Measurements from ENCODE around the gene CARF. TPM values are rescaled to one million over a fixed set of nuclear protein-coding genes. Genes with fewer than 3 reads are reported as not detected.
A peak's percentile ranks its signal among the peaks of the same experiment; 100 is the strongest.
"Not testable (repeated sequence)": the region's sequence is repeated elsewhere in the genome, so short reads cannot be mapped to it uniquely, and the experiment has no call there.

Gene CARF
- total and polyA plus RNA-seq, 2 donors (not counting 1 experiment from before 2014, with no cell fraction given), result 11.3 to 27.5 TPM

GRCh38 chr2:202911203-202911511 lies 918 bp upstream of the CARF start:
- ChIA-PET POLR2A (interaction anchor here (1.2 to 2.5 kb wide), 2 partner anchors 14 to 328 kb away, joined by 3 to 10 read pairs; partner anchors contain the start of gene CYP20A1), CTCF (interaction anchor here (0.6 to 3.5 kb wide), 4 partner anchors 41 to 417 kb away, joined by 3 to 15 read pairs (median 8); partner anchors contain the start of genes ABI2, CYP20A1 and ICA1L)
- H3K27ac ChIP-seq (ENCODE audit: low read length in 2 of 2), result peak overlapping the region; percentile 67 to 83
- peak overlapping the region; percentile 52 to 100 (median 97) for H3K4me3 ChIP-seq (ENCODE audit: control extremely low read depth in 1 of 5, extremely low read depth in 1 of 5, insufficient read depth in 1 of 5, low read depth in 2 of 5, low read length in 4 of 5)
- Mint-ChIP-seq H3K27me3 (no peaks in the 10 kb centered on the region), H3K27ac (peak overlapping the region; percentile 99), H3K4me3 (peak overlapping the region; percentile 99), H3K9me3 (ENCODE audit: insufficient read depth) (no peaks in the 10 kb centered on the region), H3K4me1 (peaks cover 24% of the 10 kb centered on the region)
- intact Hi-C loops (cut with micrococcal nuclease), result loop anchor here (1.0 to 10.0 kb wide), 7 partner anchors 40 to 876 kb away; partner anchors contain the start of genes CYP20A1, FAM117B, FZD7 and ICA1L
- H4K20me1 ChIP-seq (ENCODE audit: control insufficient read depth, insufficient read depth, low read length, poor library complexity, severe bottlenecking), result peaks cover 14% of the 10 kb centered on the region
- ATAC-seq (ENCODE audit: low read depth) (no peak), DNase-seq (no peak)
- peak overlapping the region; percentile 91 for H3K9ac ChIP-seq (ENCODE audit: low read length)
- peak overlapping the region; percentile 83 for H3K4me2 ChIP-seq (replicated peaks; ENCODE audit: low read depth, low read length, poor library complexity, severe bottlenecking)
- WGBS (ENCODE audit: insufficient coverage), result 0% methylated on average over 5 of the region's 8 CpGs
- peaks cover 5 to 11% of the 10 kb centered on the region in 2 donors for H3K4me1 ChIP-seq (ENCODE audit: control insufficient read depth in 2 of 2, insufficient read depth in 2 of 2, low read length in 2 of 2)
- peaks cover 0 to 1% of the 10 kb centered on the region in 2 experiments for H3K36me3 ChIP-seq (replicated peaks in 1 of 2; ENCODE audit: control extremely low read depth in 1 of 2, control insufficient read depth in 1 of 2, extremely low read depth in 1 of 2, insufficient read depth in 2 of 2, low read length in 1 of 2)
- H3K79me2 ChIP-seq (ENCODE audit: control insufficient read depth, insufficient read depth, low read length), result peaks cover 33% of the 10 kb centered on the region
- peak overlapping the region; percentile 95 for H2AFZ ChIP-seq (ENCODE audit: insufficient read depth, low read depth, low read length, poor library complexity, severe bottlenecking)
- no peaks in the 10 kb centered on the region for H3K9me3 ChIP-seq (ENCODE audit: control extremely low read depth in 1 of 3, control insufficient read depth in 2 of 3, insufficient read depth in 1 of 3, low read length in 2 of 3)
- TF ChIP-seq CTCF (IDR thresholded peaks at IDR 0.05) (no peak), EZH2 (IDR thresholded peaks at IDR 0.05; ENCODE audit: borderline replicate concordance, insufficient read depth, low read depth, low read length, poor library complexity, severe bottlenecking) (no peak)
- no peaks in the 10 kb centered on the region for H3K27me3 ChIP-seq (replicated peaks in 1 of 4; ENCODE audit: control extremely low read depth in 1 of 4, control insufficient read depth in 3 of 4, insufficient read depth in 4 of 4, low read length in 3 of 4)

- not testable (repeated sequence) for H3K9me3 Mint-ChIP-seq (ENCODE audit: insufficient read depth); H3K36me3 ChIP-seq (replicated peaks in 1 of 2; ENCODE audit: control extremely low read depth in 1 of 2, control insufficient read depth in 1 of 2, extremely low read depth in 1 of 2, insufficient read depth in 2 of 2, low read length in 1 of 2); H3K27me3 Mint-ChIP-seq; H3K9me3 ChIP-seq (ENCODE audit: control extremely low read depth in 1 of 3, control insufficient read depth in 2 of 3, insufficient read depth in 1 of 3, low read length in 2 of 3); H3K27me3 ChIP-seq (replicated peaks in 1 of 4; ENCODE audit: control extremely low read depth in 1 of 4, control insufficient read depth in 3 of 4, insufficient read depth in 4 of 4, low read length in 3 of 4)
- peaks cover 37% of the 10 kb centered on the region for H3K79me2 ChIP-seq (ENCODE audit: control insufficient read depth, insufficient read depth, low read length)
- peaks cover 5 to 11% of the 10 kb centered on the region in 2 donors for H3K4me1 ChIP-seq (ENCODE audit: control insufficient read depth in 2 of 2, insufficient read depth in 2 of 2, low read length in 2 of 2)
- H3K9ac ChIP-seq (ENCODE audit: low read length), result peak overlapping the region; percentile 91
- ATAC-seq (ENCODE audit: low read depth), result peak; percentile 57
- peak overlapping the region; percentile 95 for H2AFZ ChIP-seq (ENCODE audit: insufficient read depth, low read depth, low read length, poor library complexity, severe bottlenecking)
- peaks cover 14% of the 10 kb centered on the region for H4K20me1 ChIP-seq (ENCODE audit: control insufficient read depth, insufficient read depth, low read length, poor library complexity, severe bottlenecking)
- H3K27ac ChIP-seq (ENCODE audit: low read length in 2 of 2), result peak overlapping the region; percentile 67 to 83
- 3% methylated on average over 5 of the region's 49 CpGs for WGBS (ENCODE audit: insufficient coverage)
- ChIA-PET CTCF (interaction anchor here (3.0 kb wide), 1 partner anchor 326 kb away, joined by 15 read pairs; the partner anchor contains the start of gene CYP20A1), POLR2A (interaction anchor here (0.7 to 2.5 kb wide), 3 partner anchors 8 to 326 kb away, joined by 3 to 10 read pairs (median 3); partner anchors contain the start of gene CYP20A1)
- DNase-seq, result peak; percentile 56
- H3K4me3 ChIP-seq (ENCODE audit: control extremely low read depth in 1 of 5, extremely low read depth in 1 of 5, insufficient read depth in 1 of 5, low read depth in 2 of 5, low read length in 4 of 5), result peak overlapping the region; percentile 52 to 100 (median 97)
- Mint-ChIP-seq H3K4me1 (peaks cover 24% of the 10 kb centered on the region), H3K27ac (peak overlapping the region; percentile 99), H3K4me3 (peak overlapping the region; percentile 99)
- peak overlapping the region; percentile 83 for H3K4me2 ChIP-seq (replicated peaks; ENCODE audit: low read depth, low read length, poor library complexity, severe bottlenecking)
- intact Hi-C loops (cut with micrococcal nuclease), result loop anchor here (5.0 to 10.0 kb wide), 2 partner anchors 325 to 878 kb away; partner anchors contain the start of gene FZD7
These were observed 497 bp downstream of the CARF start for GRCh38 chr2:202912342-202913201.
